Adrenal gland (tissue), 12 donors: ENCODE measurements around the gene KRTAP1-4. TPM values are rescaled to one million over a fixed set of nuclear protein-coding genes. Genes with fewer than 3 reads are reported as not detected.
A peak's percentile ranks its signal among the peaks of the same experiment; 100 is the strongest.

ENCODE experiments used
- DNase-seq, 7 donors: peaks; one replicate each; pipeline ENCODE4 v3.0.0-alpha.2; 2019 to 2020
- H3K27ac ChIP-seq, 5 donors: fragments of 200-600 bp; sonication (generic) in 4 of 5; 1 replicate in 3 of 5; 2 replicates in 2 of 5; pipeline versions ENCODE4 v1.5.1 to v1.8.0; 2016 to 2020; ENCODE audit warnings: mild to moderate bottlenecking in 1 of 5
- H3K27me3 ChIP-seq: fragments of 200-600 bp; 2 replicates; pipeline ENCODE4 v1.8.0; 2021
- H3K36me3 ChIP-seq, 2 donors: fragments of 200-600 bp; replicated peaks in 1 of 2; 1 replicate in 1 of 2; 2 replicates in 1 of 2; pipeline versions ENCODE4 v1.5.1 to v1.8.0; 2018 to 2022
- H3K4me1 ChIP-seq, 2 donors: fragments of 200-600 bp; replicated peaks in 1 of 2; 1 replicate in 1 of 2; 2 replicates in 1 of 2; pipeline versions ENCODE4 v1.5.1 to v1.8.0; 2018 to 2021
- H3K4me3 ChIP-seq, 4 donors: fragments of 200-600 bp; sonication (generic) in 3 of 4; one replicate each; pipeline ENCODE4 v1.5.1; 2016 to 2018
- H3K9me3 ChIP-seq, 3 donors: fragments of 200-600 bp; sonication (generic) in 1 of 3; replicated peaks in 1 of 3; 1 replicate in 2 of 3; 2 replicates in 1 of 3; pipeline versions ENCODE4 v1.5.1 to v1.8.0; 2016 to 2021
- CTCF ChIP-seq, 6 experiments: fragments of 450-650 bp in 4 of 6; fragments of 200-600 bp in 2 of 6; sonication (generic) in 1 of 6; IDR thresholded peaks; 1 replicate in 5 of 6; 2 replicates in 1 of 6; pipeline versions ENCODE4 v1.5.1 to v1.8.0; 2016 to 2021; ENCODE audit warnings: antibody characterized with exemption in 6 of 6, mild to moderate bottlenecking in 2 of 6, moderate library complexity in 1 of 6
- POLR2A ChIP-seq, 2 donors: fragments of 450-650 bp; IDR thresholded peaks; one replicate each; pipeline ENCODE4 v1.6.1; 2017; ENCODE audit warnings: antibody characterized with exemption in 2 of 2, mild to moderate bottlenecking in 2 of 2, moderate library complexity in 1 of 2
- WGBS, 4 donors: extraction: QIAGEN DNeasy Blood & Tissue Kit in 2 of 4; methylation state at CpG; one replicate each; pipeline versions ENCODE4 v1.1.5 to v1.1.7; 2013 to 2017; 5-methylcytosine and 5-hydroxymethylcytosine counted together
- intact Hi-C, 2 donors: fragments of 100-400 bp; cut with DNase I; formaldehyde crosslinking; loops; one replicate each; pipeline versions ENCODE4 v1.14.1 to v1.15.0; 2022 to 2023
- polyA plus RNA-seq, 3 donors: library from polyadenylated mRNA; stranded (reverse); fragments of 200-250 nt in 2 of 3; fragments of 350-450 nt in 1 of 3; fragmentation: Illumina TruSeq in 1 of 3; extraction: RNeasy Lipid Tissue Mini Kit (QIAGEN cat#74804) in 1 of 3; gene quantifications; one replicate each; pipeline ENCODE4 v1.2.3, GENCODE V29; 2013 to 2014
- small RNA-seq, 2 donors: library from RNA; depleted of rRNA; stranded (forward); fragments of <200 nt; gene quantifications; one replicate each; pipeline ENCODE3, GENCODE V24; 2016
- total RNA-seq, 9 donors: library from RNA; depleted of rRNA in 4 of 9; stranded (reverse); fragments of >200 nt in 4 of 9; fragments of 120-200 nt in 1 of 9; fragmentation: NEBNext Ultra II Directional in 1 of 9; extraction: Animal tissue kit (Norgen Biotek cat#: 25700) in 1 of 9; gene quantifications; one replicate each; pipeline versions ENCODE4 v1.1.0 to v1.2.4, GENCODE V29; 2013 to 2023
- donor health status: healthy with polysubstance abuse.
- donor health status: Bipolar disorder and iron deficiency.
- donor health status: DM: yes; HTN: yes; CAD: no.
- donor health status: DM: no; HTN: no; CAD: no.
- donor health status: DM: no; HTN: no; CAD: no.
- donor health status: DM: yes; HTN: yes; CAD: no.

KRTAP1-4 gene
- total and polyA plus RNA-seq, 12 donors: not detected

DNA sequence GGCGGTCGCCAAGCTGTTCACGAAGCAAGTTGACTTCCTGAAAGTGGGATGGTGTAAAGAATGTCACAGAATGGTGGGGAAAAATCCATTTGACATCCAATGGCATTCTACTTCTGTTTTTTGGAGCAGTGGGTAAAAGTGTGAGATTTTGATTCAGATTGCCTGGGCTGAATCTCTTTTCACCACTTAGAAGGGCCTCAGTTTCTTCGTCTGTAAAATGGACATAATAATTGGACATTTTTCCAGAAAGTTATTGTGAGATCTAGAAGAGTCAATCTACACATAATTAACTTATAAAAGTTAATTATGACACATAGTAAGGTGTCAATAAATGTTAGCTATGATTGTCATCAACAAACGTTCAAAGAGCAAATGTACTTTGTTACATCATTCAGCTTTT, 48.9 kb downstream of the KRTAP1-4 start:
- no peaks in the 10 kb centered on the region for H3K9me3 ChIP-seq
- H3K4me3 ChIP-seq: no peak overlapping the region
- intact Hi-C loops: no loop called here
- H3K27me3 ChIP-seq: peaks cover 5% of the 10 kb centered on the region
- no peak overlapping the region for H3K27ac ChIP-seq
- WGBS, 4 donors: 43 to 57% (median 50%) methylated on average over 5 of the region's 5 CpGs
- no peak for DNase-seq
- no peaks in the 10 kb centered on the region for H3K4me1 ChIP-seq
- TF ChIP-seq POLR2A (IDR thresholded peaks at IDR 0.05) (no peak), CTCF (IDR thresholded peaks at IDR 0.05) (no peak)
- no peaks in the 10 kb centered on the region for H3K36me3 ChIP-seq

- DNase-seq: peak in 3 of 7 donors; percentile 12 to 58 (median 23)
- no peaks in the 10 kb centered on the region for H3K36me3 ChIP-seq
- no peak overlapping the region for H3K4me3 ChIP-seq
- H3K4me1 ChIP-seq: no peaks in the 10 kb centered on the region
- intact Hi-C loops: no loop called here
- H3K9me3 ChIP-seq: no peaks in the 10 kb centered on the region
- peaks cover 5% of the 10 kb centered on the region for H3K27me3 ChIP-seq
- 8 to 30% (median 24%) methylated on average over 5 to 8 of the region's 8 CpGs for WGBS, 4 donors
- no peak overlapping the region for H3K27ac ChIP-seq
- no peak for TF ChIP-seq CTCF (IDR thresholded peaks at IDR 0.05)
- TF ChIP-seq POLR2A (IDR thresholded peaks at IDR 0.05): no peak
Observed at GRCh38 chr17:40980596-40980995, 49.4 kb downstream of the KRTAP1-4 start.

GRCh38 chr17:40980117-40980516, 49.9 kb downstream of the KRTAP1-4 start:
- no peak for DNase-seq
- intact Hi-C loops: no loop called here
- H3K4me1 ChIP-seq: no peaks in the 10 kb centered on the region
- peaks cover 5% of the 10 kb centered on the region for H3K27me3 ChIP-seq
- H3K27ac ChIP-seq: no peak overlapping the region
- 85 to 93% (median 90%) methylated on average over 3 of the region's 3 CpGs for WGBS, 4 donors
- no peaks in the 10 kb centered on the region for H3K36me3 ChIP-seq
- no peak overlapping the region for H3K4me3 ChIP-seq
- H3K9me3 ChIP-seq: no peaks in the 10 kb centered on the region
- TF ChIP-seq POLR2A (IDR thresholded peaks at IDR 0.05) (no peak), CTCF (IDR thresholded peaks at IDR 0.05) (no peak)

Small RNAs within 50 kb of the gene (small RNA-seq; reads per million reads assigned to genes)
- 0 reads per million in 2 donors for gene KRTAP3-4P

Other genes starting within 250 kb of the KRTAP1-4 start
Only the 30 nearest of the 38 such genes appear.
- gene KRT12, start 163.0 kb downstream of the KRTAP1-4 start, total RNA-seq: not detected
- not detected for gene KRT12, start 163.0 kb downstream of the KRTAP1-4 start, polyA plus RNA-seq
- under 1 TPM in 2 of 9 donors, not detected in 7; 0.23 to 0.50 TPM for gene KRT20, start 145.0 kb downstream of the KRTAP1-4 start, total RNA-seq
- under 1 TPM in 2 of 3 donors, not detected in 1; 0.27 to 0.64 TPM for gene KRT20, start 145.0 kb downstream of the KRTAP1-4 start, polyA plus RNA-seq
- gene KRT23, start 92.5 kb downstream of the KRTAP1-4 start, total RNA-seq: not detected
- gene KRT23, start 92.5 kb downstream of the KRTAP1-4 start, polyA plus RNA-seq: under 1 TPM in 1 of 3 donors, not detected in 2; 0.03 TPM
- not detected for gene KRT39, start 63.2 kb downstream of the KRTAP1-4 start, total RNA-seq
- under 1 TPM in 1 of 3 donors, not detected in 2; 0.17 TPM for gene KRT39, start 63.2 kb downstream of the KRTAP1-4 start, polyA plus RNA-seq
- not detected for gene KRT40, start 45.9 kb downstream of the KRTAP1-4 start, total RNA-seq
- not detected for gene KRT40, start 45.9 kb downstream of the KRTAP1-4 start, polyA plus RNA-seq
- not detected for gene KRTAP3-3, start 36.0 kb downstream of the KRTAP1-4 start, total RNA-seq
- not detected for gene KRTAP3-3, start 36.0 kb downstream of the KRTAP1-4 start, polyA plus RNA-seq
- gene KRTAP3-2, start 30.3 kb downstream of the KRTAP1-4 start, total RNA-seq: not detected
- not detected for gene KRTAP3-2, start 30.3 kb downstream of the KRTAP1-4 start, polyA plus RNA-seq
- not detected for gene KRTAP3-1, start 21.1 kb downstream of the KRTAP1-4 start, total RNA-seq
- gene KRTAP3-1, start 21.1 kb downstream of the KRTAP1-4 start, polyA plus RNA-seq: not detected
- gene KRTAP1-5, start 3.0 kb downstream of the KRTAP1-4 start, total RNA-seq: not detected
- gene KRTAP1-5, start 3.0 kb downstream of the KRTAP1-4 start, polyA plus RNA-seq: not detected
- gene KRTAP1-3, start 4.7 kb upstream of the KRTAP1-4 start, total RNA-seq: not detected
- gene KRTAP1-3, start 4.7 kb upstream of the KRTAP1-4 start, polyA plus RNA-seq: not detected
- gene KRTAP1-1, start 11.3 kb upstream of the KRTAP1-4 start, total RNA-seq: not detected
- gene KRTAP1-1, start 11.3 kb upstream of the KRTAP1-4 start, polyA plus RNA-seq: not detected
- not detected for gene KRTAP2-1, start 17.1 kb upstream of the KRTAP1-4 start, total RNA-seq
- not detected for gene KRTAP2-1, start 17.1 kb upstream of the KRTAP1-4 start, polyA plus RNA-seq
- gene KRTAP2-2, start 25.0 kb upstream of the KRTAP1-4 start, total RNA-seq: not detected
- not detected for gene KRTAP2-2, start 25.0 kb upstream of the KRTAP1-4 start, polyA plus RNA-seq
- gene KRTAP2-3, start 29.9 kb upstream of the KRTAP1-4 start, total RNA-seq: not detected
- gene KRTAP2-3, start 29.9 kb upstream of the KRTAP1-4 start, polyA plus RNA-seq: not detected
- not detected for gene KRTAP2-4, start 35.7 kb upstream of the KRTAP1-4 start, total RNA-seq
- gene KRTAP2-4, start 35.7 kb upstream of the KRTAP1-4 start, polyA plus RNA-seq: not detected
- not detected for gene KRTAP4-7, start 54.0 kb upstream of the KRTAP1-4 start, total RNA-seq
- gene KRTAP4-7, start 54.0 kb upstream of the KRTAP1-4 start, polyA plus RNA-seq: not detected
- not detected for gene KRTAP4-8, start 67.9 kb upstream of the KRTAP1-4 start, total RNA-seq
- gene KRTAP4-8, start 67.9 kb upstream of the KRTAP1-4 start, polyA plus RNA-seq: not detected
- not detected for gene KRTAP4-16, start 72.0 kb upstream of the KRTAP1-4 start, total RNA-seq
- gene KRTAP4-16, start 72.0 kb upstream of the KRTAP1-4 start, polyA plus RNA-seq: not detected
- gene KRTAP4-9, start 75.2 kb upstream of the KRTAP1-4 start, total RNA-seq: not detected
- not detected for gene KRTAP4-9, start 75.2 kb upstream of the KRTAP1-4 start, polyA plus RNA-seq
- not detected for gene KRTAP4-11, start 88.2 kb upstream of the KRTAP1-4 start, total RNA-seq
- gene KRTAP4-11, start 88.2 kb upstream of the KRTAP1-4 start, polyA plus RNA-seq: not detected
- gene KRTAP4-12, start 94.0 kb upstream of the KRTAP1-4 start, total RNA-seq: not detected
- gene KRTAP4-12, start 94.0 kb upstream of the KRTAP1-4 start, polyA plus RNA-seq: not detected
- not detected for gene KRTAP4-6, start 110.3 kb upstream of the KRTAP1-4 start, total RNA-seq
- not detected for gene KRTAP4-6, start 110.3 kb upstream of the KRTAP1-4 start, polyA plus RNA-seq
- gene KRTAP4-5, start 119.6 kb upstream of the KRTAP1-4 start, total RNA-seq: not detected
- not detected for gene KRTAP4-5, start 119.6 kb upstream of the KRTAP1-4 start, polyA plus RNA-seq
- gene KRTAP4-4, start 130.6 kb upstream of the KRTAP1-4 start, total RNA-seq: not detected
- gene KRTAP4-4, start 130.6 kb upstream of the KRTAP1-4 start, polyA plus RNA-seq: not detected
- not detected for gene KRTAP4-3, start 138.0 kb upstream of the KRTAP1-4 start, total RNA-seq
- gene KRTAP4-3, start 138.0 kb upstream of the KRTAP1-4 start, polyA plus RNA-seq: not detected
- not detected for gene KRTAP4-2, start 148.0 kb upstream of the KRTAP1-4 start, total RNA-seq
- gene KRTAP4-2, start 148.0 kb upstream of the KRTAP1-4 start, polyA plus RNA-seq: not detected
- not detected for gene KRTAP4-1, start 154.7 kb upstream of the KRTAP1-4 start, total RNA-seq
- gene KRTAP4-1, start 154.7 kb upstream of the KRTAP1-4 start, polyA plus RNA-seq: not detected
- gene KRTAP9-1, start 159.7 kb upstream of the KRTAP1-4 start, total RNA-seq: not detected
- not detected for gene KRTAP9-1, start 159.7 kb upstream of the KRTAP1-4 start, polyA plus RNA-seq
- not detected for gene KRTAP9-2, start 196.5 kb upstream of the KRTAP1-4 start, total RNA-seq
- not detected for gene KRTAP9-2, start 196.5 kb upstream of the KRTAP1-4 start, polyA plus RNA-seq
- not detected for gene KRTAP9-3, start 202.3 kb upstream of the KRTAP1-4 start, total RNA-seq
- not detected for gene KRTAP9-3, start 202.3 kb upstream of the KRTAP1-4 start, polyA plus RNA-seq